ENCODE measurements around the gene GPR85.
"Not testable (repeated sequence)": the region's sequence is repeated elsewhere in the genome, so short reads cannot be mapped to it uniquely, and the experiment has no call there.

The GPR85 gene

DNA sequence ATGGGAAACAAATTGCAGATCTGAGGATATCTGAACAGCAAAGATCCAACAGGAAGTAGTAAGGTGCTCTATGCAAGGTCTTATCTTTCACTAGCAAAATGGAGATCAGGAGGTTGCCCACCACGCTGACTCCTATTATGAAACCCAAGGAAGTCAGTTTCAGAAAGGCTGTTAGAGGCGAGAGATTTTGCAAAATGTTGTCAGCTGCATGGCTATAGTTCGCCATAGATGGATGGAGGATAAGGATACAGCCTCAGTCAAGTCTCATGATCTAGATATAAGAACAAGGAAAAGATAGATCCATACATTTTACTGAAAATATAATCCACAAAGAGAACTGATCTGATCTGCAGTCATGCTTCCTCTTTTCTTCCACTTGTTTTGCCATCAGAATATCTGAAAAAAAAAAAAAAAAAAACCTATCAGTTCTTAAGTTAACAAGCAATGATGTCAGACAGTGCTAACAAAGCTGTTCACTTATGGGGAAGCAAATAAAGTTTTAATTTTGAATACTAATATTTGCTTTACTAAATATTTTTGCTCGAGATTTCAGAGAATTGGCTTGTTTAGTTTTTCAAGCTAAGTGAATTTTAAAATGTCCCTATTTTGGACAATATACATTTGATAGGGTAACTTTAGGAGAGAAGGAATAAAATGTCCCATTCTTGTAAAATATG is 2.0 kb downstream of the GPR85 start:
- no peak for DNase-seq (ENCODE audit: low read depth in 2 of 2, low spot score in 1 of 2)

DNA sequence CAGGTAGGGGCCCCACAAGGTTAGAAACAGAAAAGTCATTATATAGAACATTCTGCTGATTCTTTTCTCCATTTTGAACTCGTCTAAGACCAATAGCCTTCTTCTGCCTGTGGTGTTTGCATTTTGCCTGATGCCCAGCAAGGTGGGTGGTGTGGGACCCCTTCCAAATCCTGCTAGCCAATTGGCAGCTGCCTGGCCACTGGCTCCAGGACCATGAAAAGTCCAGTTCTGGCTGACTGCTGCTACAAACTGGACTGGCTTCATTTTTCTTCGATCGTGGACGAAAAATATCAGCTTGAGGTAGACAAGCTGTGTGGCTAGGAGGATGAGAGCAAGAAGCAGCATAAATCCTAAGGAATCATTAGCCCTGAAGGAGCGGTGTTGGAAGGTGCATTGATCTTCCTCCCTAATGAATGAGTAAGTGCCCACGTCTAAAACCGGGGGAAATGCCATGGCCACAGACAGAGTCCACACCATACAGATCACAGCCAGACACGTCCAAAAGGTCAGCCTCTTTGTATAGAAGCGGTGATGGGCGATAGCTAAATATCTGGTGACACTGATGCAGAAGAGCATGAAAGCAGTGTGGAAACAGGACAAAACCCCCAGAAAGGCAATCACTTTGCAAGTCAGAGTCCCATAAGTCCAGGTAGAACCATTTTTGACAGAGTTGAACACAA is 2.7 kb downstream of the GPR85 start:
- no peak for DNase-seq (ENCODE audit: low read depth in 2 of 2, low spot score in 1 of 2)

DNA sequence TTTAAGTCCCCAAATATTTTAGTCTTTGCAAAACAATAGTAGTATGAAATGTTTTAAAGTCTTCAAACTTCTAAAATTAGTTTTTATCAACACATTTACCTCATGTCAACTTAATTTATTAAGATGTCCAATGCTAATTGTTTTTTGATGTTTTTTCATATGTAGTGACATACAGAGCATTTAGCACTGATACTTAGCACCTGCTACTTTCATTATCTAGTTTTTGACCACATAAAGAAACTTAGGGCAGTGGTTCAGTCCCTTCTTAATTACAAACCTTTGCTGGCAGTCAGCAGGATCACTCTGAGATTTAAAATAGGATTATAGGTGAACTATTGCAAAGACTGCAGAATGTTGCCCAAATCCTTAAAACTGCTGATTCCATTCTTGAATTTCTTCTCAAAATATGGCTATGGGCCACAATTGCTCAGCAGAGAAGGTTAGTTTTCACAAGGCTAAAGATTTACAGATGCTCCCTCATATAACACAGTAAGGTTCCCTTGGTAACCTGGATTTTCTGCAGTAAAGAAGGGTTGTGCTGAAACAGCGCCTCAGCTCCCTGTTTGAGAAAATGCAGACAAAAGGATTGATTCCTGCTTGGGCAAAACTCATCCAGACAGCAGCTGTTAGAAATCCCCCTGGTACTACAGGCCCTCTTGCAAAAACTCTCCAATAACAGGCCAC is 3.4 kb downstream of the GPR85 start:
- no peak for DNase-seq (ENCODE audit: low read depth in 2 of 2, low spot score in 1 of 2)

DNA sequence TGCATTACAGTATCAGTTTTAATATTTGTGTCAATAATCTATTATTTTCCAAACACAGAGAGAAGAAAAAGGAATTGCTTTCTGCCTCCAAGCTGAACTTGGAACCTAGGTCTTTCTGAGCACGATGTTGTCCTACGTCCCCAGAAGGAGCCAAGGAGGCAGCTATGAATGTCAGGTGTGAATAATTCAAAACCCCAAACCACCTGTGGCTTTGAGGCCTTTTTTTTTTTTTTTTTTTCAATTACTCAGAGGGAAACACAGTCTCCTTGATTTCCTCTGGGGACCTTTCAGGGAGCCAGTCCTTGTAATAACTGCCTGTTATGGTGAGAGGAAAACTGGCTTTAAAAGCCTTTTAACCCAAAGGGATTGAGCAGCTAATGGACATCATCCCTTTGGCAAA is 8.3 kb downstream of the GPR85 start:
- no peak for DNase-seq (ENCODE audit: low read depth in 2 of 2, low spot score in 1 of 2)

DNA sequence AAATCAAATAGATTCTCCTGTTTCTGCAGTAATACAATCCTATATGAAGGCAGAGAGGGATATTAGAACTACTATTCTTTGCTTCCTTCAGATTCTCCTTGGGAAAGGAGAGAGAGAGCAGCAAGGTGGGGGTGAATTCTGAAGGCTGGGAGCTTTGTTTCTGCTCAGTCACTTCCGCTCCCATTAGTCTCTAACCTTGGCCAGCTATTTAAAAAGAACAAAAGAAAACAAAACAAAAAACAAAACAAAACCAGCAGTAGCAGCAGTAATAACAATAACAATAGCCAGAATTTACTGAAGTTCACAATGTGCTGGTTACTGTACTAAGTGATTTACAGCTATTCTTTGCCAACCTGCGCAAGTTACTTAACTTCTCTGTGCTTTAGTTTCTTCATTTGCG is 9.9 kb downstream of the GPR85 start:
- DNase-seq (ENCODE audit: low read depth in 2 of 2, low spot score in 1 of 2), result no peak

DNA sequence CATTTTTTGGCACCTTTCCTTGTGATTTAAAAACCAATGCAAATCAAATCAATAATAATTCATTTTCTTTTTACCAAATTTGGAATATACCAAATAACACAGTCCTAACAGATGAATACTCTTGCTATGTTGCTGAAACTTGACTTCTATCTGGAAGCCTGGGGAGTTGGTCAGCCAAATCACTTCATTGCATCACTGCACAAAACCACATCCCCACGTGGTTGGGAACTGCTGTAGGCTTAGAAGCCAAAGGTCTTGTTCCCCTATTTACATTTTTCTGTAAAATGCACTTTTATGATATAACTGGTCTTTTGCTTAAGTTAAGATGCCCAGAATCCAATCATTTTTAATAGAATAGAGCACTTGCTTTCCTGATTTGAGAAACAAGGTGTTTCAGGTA is 15.2 kb downstream of the GPR85 start:
- DNase-seq (ENCODE audit: low read depth in 2 of 2, low spot score in 1 of 2), result no peak

DNA sequence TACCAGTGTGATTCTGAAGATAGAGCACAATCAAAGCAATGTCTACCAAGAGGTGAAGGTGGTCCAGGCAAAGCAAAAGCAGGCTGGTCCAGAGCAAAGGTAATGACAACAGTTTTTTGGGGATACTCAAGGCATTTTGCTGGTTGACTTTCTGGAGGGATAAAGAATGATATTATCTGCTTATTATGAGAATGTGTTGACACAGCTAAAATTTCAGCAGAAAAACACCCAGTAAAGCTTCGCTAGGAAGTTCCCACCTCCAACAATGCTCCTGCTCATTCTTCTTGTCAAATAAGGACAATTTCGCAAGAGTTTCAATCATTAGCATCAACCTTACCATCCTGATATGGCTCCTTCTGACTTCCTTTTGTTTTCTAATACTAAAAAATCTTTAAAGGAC is 24.1 kb downstream of the GPR85 start:
- no peak for DNase-seq (ENCODE audit: low read depth in 2 of 2, low spot score in 1 of 2)

DNA sequence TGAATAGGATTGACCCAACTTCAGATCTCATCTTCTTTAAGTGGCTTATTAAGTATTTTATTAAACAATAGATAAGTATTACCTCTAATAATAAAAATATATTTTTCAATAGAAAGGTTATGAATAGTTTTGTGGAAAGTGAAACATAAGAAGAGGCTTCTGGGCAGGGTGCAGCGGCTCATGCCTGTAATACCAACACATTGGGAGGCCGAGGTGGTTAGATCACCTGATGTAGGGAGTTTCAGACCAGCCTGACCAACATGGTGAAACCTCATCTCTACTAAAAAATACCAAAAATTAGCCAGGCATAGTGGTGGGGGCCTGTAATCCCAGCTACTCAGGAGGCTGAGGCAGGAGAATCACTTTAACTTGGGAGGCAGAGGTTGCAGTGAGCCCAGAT is 26.5 kb downstream of the GPR85 start:
- DNase-seq (ENCODE audit: low read depth in 2 of 2, low spot score in 1 of 2), result no peak

DNA sequence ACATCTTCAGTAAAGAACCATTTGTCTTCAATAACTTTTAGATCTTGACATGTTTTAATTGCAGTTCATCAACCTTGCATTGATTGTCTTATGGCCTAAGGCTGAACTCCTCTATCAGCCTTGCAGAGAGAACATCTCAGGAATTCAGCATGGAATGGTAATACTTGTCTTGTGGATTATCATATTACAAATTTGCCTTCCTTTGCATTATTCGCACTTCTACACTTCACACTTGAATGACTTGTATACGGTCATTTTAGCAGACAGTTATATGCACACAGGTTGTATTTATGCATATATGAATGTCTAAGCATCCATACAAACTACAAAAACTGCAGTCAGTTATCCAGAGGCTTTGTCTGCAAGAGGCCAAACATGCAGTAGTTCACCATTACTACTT is 31.7 kb downstream of the GPR85 start:
- no peak for DNase-seq (ENCODE audit: low read depth in 2 of 2, low spot score in 1 of 2)

DNA sequence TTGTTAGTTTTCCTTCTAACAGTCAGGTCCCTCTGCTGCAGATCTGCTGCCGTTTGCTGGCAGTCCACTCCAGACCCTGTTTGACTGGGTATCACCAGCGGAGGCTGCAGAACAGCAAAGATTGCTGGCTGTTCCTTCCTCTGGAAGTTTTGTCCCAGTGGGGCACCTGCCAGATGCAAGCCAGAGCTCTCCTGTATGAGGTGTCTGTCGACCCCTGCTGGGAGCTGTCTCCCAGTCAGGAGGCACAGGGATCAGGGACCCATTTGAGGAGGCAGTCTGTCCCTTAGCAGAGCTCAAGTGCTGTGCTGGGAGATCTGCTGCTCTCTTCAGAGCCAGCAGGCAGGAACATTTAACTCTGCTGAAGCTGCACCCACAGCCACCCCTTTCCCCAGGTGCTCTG is 32.4 kb downstream of the GPR85 start:
- not testable (repeated sequence) for DNase-seq (ENCODE audit: low read depth in 2 of 2, low spot score in 1 of 2)

DNA sequence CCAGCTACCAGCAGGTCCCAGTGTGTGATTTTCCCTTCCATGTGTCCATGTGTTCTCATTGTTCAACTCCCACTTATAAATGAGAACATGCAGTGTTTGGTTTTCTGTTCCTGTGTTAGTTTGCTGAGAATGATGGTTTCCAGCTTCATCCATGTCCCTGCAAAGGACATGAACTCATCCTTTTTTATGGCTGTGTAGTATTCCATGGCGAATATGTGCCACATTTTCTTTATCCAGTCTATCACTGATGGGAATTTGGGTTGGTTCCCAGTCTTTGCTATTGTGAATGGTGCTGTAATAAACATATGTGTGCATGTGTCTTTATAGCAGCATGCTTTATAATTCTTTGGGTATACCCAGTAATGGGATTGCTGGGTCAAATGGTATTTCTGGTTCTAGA is 37.4 kb downstream of the GPR85 start:
- DNase-seq (ENCODE audit: low read depth in 2 of 2, low spot score in 1 of 2), result not testable (repeated sequence)

DNA sequence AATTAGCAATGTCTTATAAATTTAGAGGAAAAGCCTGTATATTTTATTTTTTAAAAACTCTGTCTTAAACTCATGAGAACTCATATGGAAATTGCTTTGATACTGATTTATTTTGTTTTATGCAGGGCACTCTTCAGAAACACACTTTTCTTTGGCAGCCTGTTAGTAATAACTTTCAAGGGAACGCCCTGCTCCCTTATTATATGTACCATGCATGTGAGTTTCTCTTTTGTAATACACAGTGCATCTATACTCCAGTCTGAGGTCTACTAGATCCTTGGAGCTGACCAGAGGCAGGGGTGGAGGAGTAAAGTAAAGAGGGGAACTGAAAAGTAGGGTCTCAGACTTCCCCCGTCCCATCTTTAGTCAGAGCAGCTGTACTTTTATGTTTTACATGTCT is 40.2 kb downstream of the GPR85 start:
- no peak for DNase-seq (ENCODE audit: low read depth in 2 of 2, low spot score in 1 of 2)

DNA sequence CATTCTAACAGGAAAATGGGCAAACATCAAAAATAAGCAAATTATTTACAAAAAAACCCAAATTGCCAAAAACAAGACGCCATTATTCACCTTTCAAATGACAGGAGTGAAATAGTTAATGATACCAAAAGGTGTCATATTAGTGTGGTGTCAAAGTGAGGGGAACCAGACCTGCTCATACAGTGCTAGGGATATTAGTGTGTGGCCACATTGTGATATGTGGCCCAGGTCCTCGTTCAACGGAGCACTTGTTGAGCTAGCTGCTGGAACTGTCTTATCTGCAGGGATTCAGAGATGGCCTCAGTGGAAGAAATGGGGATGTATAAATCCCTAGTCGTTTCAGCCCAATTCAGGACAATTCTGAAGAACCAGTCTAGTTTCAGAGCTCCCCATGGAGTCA is 41.2 kb downstream of the GPR85 start:
- no peak for DNase-seq (ENCODE audit: low read depth in 2 of 2, low spot score in 1 of 2)

DNA sequence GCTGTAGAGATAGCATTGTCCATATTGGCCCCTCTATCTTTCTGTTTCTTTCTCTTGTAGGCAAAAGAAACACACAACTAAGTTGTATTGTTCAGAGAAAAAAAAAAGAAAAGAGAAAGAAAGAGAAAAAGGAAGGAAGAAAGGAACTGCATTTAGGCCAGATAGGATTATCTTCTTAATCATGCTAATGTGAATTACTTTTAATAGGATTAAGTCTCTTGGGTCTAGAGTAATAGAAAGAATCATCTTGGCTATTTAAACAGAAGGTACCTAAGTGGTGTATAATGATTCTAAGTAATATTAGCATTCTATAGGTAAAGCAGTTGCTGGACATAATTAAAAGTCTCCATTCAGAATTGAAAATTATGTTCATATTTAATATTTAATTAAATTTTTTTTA is 42.2 kb downstream of the GPR85 start:
- DNase-seq (ENCODE audit: low read depth in 2 of 2, low spot score in 1 of 2), result no peak

DNA sequence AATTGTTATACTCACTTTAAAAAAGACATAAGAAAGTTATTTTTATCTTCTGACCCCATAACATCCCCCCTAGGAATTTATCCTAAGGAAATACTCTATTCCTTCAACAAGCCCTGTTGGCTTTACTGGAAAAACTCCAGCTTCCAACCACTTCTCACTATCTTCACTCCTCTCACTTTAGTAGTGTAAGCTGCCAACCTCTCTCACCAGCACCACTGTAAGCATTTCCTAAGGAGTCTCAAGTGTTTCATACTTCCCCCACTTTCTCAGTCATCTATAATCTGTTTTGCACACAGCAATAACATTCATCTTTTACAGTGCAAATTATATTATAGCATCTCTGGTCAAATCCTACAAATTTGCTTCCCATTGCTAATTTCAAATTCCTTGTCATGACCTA is 45.8 kb downstream of the GPR85 start:
- no peak for DNase-seq (ENCODE audit: low read depth in 2 of 2, low spot score in 1 of 2)

DNA sequence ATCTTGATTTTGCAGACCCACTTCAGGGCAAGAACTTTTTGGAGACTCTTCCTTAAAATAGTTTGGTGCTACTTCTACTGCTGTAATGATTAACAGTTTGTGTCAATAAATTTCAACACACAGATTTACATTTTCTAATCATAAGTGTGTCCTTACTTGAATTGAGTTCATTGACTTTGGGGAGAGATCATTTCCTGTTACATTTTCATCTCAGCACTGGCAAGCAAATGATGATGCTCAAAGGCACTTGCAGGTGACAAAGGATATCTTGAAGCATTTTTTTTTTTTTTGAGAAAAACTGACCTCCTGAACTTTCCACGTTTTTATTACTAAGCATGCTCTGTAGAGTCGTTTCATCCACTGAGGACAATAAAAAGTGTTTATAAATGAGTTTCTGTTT is 52.7 kb downstream of the GPR85 start:
- no peak for DNase-seq (ENCODE audit: low read depth in 2 of 2, low spot score in 1 of 2)
